Measurements from ENCODE around the gene PJA1.
A peak's percentile ranks its signal among the peaks of the same experiment; 100 is the strongest.

The PJA1 gene, protein sequence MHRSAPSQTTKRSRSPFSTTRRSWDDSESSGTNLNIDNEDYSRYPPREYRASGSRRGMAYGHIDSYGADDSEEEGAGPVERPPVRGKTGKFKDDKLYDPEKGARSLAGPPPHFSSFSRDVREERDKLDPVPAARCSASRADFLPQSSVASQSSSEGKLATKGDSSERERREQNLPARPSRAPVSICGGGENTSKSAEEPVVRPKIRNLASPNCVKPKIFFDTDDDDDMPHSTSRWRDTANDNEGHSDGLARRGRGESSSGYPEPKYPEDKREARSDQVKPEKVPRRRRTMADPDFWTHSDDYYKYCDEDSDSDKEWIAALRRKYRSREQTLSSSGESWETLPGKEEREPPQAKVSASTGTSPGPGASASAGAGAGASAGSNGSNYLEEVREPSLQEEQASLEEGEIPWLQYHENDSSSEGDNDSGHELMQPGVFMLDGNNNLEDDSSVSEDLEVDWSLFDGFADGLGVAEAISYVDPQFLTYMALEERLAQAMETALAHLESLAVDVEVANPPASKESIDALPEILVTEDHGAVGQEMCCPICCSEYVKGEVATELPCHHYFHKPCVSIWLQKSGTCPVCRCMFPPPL

DNA sequence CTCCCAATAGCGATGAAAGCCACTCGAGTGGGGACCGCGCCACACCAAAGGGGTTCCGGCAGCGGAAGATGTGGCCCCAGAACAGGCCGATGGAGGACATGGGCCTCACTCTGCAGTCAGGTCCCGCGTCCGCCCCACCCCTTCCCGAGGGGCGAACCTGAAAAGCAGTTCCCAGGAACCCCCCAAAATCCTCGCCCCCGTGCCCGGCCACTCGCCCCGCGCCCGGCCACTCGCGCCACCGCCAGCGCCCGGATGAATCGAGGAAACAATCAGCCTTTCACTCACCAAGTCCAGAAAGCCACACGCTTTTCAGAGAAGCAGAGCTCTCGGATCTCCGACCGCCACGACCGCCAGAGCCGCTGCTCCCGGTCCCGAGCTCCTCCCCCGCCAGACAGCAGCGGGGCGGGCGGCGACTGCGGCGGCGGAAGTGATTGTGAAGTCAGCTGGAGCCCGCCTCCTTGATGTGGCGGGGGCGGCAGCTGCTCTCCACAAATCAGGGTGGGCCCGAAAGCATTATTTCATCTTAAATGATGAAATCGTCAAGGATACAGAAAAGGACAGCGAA, at the start of gene PJA1:
PJA1 (minus strand) TSS at position 367 of the 565 bp plus-strand sequence. CDS start 2,380 bp downstream, outside the sequence.
- TF ChIP-seq, protein P1, sequence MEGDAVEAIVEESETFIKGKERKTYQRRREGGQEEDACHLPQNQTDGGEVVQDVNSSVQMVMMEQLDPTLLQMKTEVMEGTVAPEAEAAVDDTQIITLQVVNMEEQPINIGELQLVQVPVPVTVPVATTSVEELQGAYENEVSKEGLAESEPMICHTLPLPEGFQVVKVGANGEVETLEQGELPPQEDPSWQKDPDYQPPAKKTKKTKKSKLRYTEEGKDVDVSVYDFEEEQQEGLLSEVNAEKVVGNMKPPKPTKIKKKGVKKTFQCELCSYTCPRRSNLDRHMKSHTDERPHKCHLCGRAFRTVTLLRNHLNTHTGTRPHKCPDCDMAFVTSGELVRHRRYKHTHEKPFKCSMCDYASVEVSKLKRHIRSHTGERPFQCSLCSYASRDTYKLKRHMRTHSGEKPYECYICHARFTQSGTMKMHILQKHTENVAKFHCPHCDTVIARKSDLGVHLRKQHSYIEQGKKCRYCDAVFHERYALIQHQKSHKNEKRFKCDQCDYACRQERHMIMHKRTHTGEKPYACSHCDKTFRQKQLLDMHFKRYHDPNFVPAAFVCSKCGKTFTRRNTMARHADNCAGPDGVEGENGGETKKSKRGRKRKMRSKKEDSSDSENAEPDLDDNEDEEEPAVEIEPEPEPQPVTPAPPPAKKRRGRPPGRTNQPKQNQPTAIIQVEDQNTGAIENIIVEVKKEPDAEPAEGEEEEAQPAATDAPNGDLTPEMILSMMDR (conservative IDR thresholded peaks at IDR 0.05), result no peak

DNA sequence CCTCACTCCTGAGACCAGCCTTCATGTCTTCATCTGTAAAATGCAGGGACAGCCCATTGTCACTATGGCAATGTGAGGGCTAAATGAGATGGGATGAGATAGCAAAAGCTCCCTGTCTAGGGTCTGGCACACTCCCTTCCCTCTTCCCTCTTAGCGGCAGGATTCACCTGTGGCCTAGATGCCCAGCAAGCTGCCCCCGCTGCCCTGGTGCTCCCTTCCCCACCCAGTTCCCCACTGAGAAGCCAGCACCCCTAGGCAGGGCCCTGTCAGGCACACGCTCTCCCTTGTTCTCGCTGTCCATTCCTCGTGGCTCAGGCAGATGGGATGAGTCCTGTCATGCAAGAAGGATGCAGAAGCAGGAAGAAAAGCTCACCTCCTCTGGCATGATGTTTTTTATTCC, 49.2 kb upstream of the PJA1 start:
- no peak overlapping the region for H3K27ac ChIP-seq
- TF ChIP-seq, protein P1 (conservative IDR thresholded peaks at IDR 0.05), result no peak

More for the DNA sequence above, at the start of gene PJA1:
- H3K27ac ChIP-seq, result peak within 1 kb of the TSS; percentile 60

DNA sequence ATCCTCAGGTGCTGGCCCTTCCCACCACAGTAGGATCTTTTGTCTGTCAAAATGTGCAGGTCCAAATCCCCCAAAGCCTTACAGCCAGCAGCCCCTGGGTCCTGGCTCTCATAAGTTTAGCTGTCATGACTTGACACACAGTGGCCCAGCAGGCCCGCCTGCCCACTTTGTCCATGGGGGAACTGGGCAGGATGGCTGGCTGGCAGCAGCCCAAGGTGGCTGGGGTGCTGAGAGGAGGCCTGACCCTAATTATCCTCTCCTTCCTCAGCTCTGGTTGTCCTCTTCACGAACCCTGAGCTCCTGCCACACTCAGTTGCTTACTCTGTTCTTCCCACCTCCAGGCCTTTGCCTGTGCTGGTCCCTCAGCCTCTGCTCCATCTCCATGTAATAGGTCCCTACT, 46.4 kb upstream of the PJA1 start:
- no peak overlapping the region for H3K27ac ChIP-seq
- TF ChIP-seq, protein P1 (conservative IDR thresholded peaks at IDR 0.05), result no peak

DNA sequence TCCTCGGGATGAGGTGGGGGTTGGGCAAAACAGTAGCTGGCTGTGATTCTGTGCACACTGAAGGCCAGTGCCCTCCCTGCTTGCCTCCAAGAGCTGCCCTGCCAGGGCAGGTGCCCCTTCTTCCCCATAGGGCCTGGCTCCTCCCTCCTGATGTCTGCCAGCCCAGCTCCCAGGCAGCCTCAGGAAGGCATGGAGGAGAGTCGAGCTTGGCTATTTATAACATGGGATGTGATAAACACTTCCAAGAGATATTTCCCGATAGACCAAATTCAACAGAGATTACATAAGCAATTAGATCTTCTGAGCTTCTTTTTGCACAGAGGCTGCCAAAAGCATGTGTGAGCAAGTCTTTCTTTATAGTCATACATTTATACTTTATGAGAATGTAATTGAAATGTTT, 45.3 kb upstream of the PJA1 start:
- no peak overlapping the region for H3K27ac ChIP-seq
- TF ChIP-seq, protein P1 (conservative IDR thresholded peaks at IDR 0.05), result no peak

DNA sequence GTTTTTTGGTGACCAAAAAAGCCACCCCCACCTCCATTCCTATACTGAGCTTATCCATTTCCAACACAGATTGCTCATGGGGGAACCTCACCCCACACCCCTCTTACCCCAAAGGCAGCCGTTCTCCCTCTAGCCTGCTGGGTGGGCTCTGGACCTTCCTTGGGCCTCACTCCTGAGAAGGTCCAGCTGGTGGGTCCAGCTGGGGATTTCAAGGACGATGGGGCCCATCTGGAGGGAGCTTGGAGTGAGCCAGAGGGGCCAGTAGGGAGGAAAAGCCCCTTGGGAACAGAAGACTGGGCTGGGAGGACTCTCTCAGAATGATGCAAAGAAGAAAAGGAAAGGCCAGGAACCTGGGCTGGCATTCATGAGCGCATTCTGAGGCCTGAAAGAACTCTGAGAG, 42.0 kb upstream of the PJA1 start:
- no peak overlapping the region for H3K27ac ChIP-seq
- TF ChIP-seq, protein P1 (conservative IDR thresholded peaks at IDR 0.05), result no peak

DNA sequence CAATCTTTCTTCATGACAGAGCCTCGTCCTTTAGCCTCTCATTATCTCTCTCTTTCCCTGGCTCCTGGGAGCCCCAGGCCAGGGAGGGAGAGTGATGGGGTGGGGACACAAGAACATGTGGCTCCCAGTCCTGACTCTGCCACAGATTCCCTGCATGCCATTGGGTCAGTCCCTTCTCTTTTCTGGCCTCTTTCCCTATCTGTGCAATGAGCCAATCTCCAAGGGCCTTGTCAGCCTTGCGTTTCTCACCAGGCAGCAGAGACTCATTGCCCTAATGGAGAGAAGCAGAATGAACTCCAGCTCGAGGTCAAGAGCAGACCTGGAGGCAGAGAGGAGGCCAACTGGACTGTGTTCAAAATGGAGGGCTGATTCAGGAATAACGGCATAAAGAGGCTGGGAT, 38.4 kb upstream of the PJA1 start:
- no peak overlapping the region for H3K27ac ChIP-seq
- TF ChIP-seq, protein P1 (conservative IDR thresholded peaks at IDR 0.05), result no peak

DNA sequence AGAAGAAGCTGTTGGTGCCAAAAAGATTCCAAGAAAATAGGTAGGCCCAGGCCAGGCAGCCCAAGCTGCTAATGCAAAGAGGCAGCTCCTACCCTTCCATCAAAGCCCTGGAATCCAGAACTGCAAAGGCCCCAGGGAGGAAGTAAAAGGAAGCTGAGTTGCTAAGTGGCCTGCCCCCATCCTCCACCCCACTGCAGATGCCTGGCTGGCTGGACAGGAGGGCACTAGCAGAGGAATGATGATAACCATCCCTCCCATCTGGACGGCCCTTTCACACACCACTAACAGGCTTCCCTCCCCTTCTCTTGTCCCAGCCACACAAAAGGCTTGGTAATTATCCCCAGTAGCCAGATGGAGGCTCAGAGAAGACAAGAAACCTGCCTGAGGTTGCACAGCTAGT, 32.4 kb upstream of the PJA1 start:
- TF ChIP-seq, protein P1 (conservative IDR thresholded peaks at IDR 0.05), result no peak
- no peak overlapping the region for H3K27ac ChIP-seq

Measured in VCaP (cell line).